K562 (cell line): ENCODE data around the gene PEX11A. TPM values are rescaled to one million over a fixed set of nuclear protein-coding genes. Genes with fewer than 3 reads are reported as not detected.

ENCODE experiments used
- ATAC-seq: fragments of 200-7000 bp; cut with Tn5 transposase; 3 replicates; pipeline ENCODE4 v1.9.1; 2020; ENCODE audit warnings: moderate library complexity
- BruUV-seq: library from RNA; stranded (reverse); fragments of 400-500 nt; replicated peaks from 2 replicates; lab custom pipeline; 2021; lab: Mats Ljungman, UMichigan
- CTCF ChIA-PET: fragments of 300-600 bp; formaldehyde crosslinking; extraction: SDS; loops from one replicate; lab custom pipeline; 2021; ENCODE audit warnings: low intra/inter-chr PET ratio; lab: Yijun Ruan, JAX
- POLR2A ChIA-PET: fragments of 300-600, 350-650 bp; sonication (Branson Sonifier 250); formaldehyde crosslinking; extraction: SDS; loops from one replicate; lab custom pipeline; 2021; ENCODE audit warnings: antibody characterized with exemption, inconsistent platforms; lab: Yijun Ruan, JAX
- DNase-seq, 4 experiments: peaks; one replicate each; pipeline versions ENCODE4 v3.0.0 to v3.0.0-alpha.2; 2011 to 2018; ENCODE audit warnings: low spot score in 3 of 4, mixed read lengths in 3 of 4; ENCODE audit errors: extremely low read depth in 1 of 4
- FAIRE-seq: peaks from 2 replicates; lab custom pipeline; 2011; peaks lifted over from hg19 to GRCh38; lab: Jason Lieb, UNC
- H2AFZ ChIP-seq: 2 replicates; pipeline ENCODE4 v1.6.0; 2011; ENCODE audit warnings: low read depth, low read length, control low read depth, inconsistent platforms
- H3K27ac ChIP-seq: fragments of 200-600 bp; 3 replicates; pipeline ENCODE4 v1.8.0; 2011; ENCODE audit warnings: low read depth, mild to moderate bottlenecking, control low read depth, inconsistent platforms, low read length, moderate library complexity, mixed read lengths; ENCODE audit errors: extremely low read depth
- H3K27me3 ChIP-seq, 2 experiments: fragments of 300-600 bp in 1 of 2; 2 replicates in 1 of 2; 3 replicates in 1 of 2; pipeline versions ENCODE4 v1.6.0 to v1.8.0; 2011; ENCODE audit warnings: inconsistent platforms in 2 of 2, low read length in 2 of 2, mild to moderate bottlenecking in 1 of 2, mixed read lengths in 1 of 2, moderate library complexity in 1 of 2; ENCODE audit not compliant: control insufficient read depth in 2 of 2, insufficient read depth in 2 of 2
- H3K36me3 ChIP-seq: fragments of 300-600 bp; 3 replicates; pipeline ENCODE4 v1.8.0; 2011; ENCODE audit warnings: mild to moderate bottlenecking, low read length, inconsistent platforms; ENCODE audit not compliant: control insufficient read depth, insufficient read depth
- H3K4me1 ChIP-seq, 2 experiments: fragments of 200-600 bp in 1 of 2; replicated peaks in 1 of 2; 2 replicates in 1 of 2; 3 replicates in 1 of 2; pipeline versions ENCODE4 v1.5.1 to v1.8.0; 2011; ENCODE audit warnings: inconsistent platforms in 2 of 2, low read length in 2 of 2, mild to moderate bottlenecking in 1 of 2, mixed read lengths in 1 of 2, moderate library complexity in 1 of 2; ENCODE audit not compliant: control insufficient read depth in 2 of 2, insufficient read depth in 2 of 2
- H3K4me2 ChIP-seq: 2 replicates; pipeline ENCODE4 v1.6.1; 2011; ENCODE audit warnings: low read length, control low read depth, inconsistent platforms, mixed read lengths; ENCODE audit not compliant: insufficient read depth
- H3K4me3 ChIP-seq: fragments of 200-600 bp; sonication (generic), shearing (Covaris generic); 2 replicates; pipeline ENCODE4 v1.5.1; 2016; ENCODE audit warnings: control low read depth, inconsistent platforms
- H3K79me2 ChIP-seq: fragments of 200-600 bp; 3 replicates; pipeline ENCODE4 v1.8.0; 2011; ENCODE audit warnings: low read length, inconsistent platforms; ENCODE audit not compliant: control insufficient read depth, insufficient read depth
- H3K9ac ChIP-seq, 2 experiments: 2 replicates each; pipeline versions ENCODE4 v1.6.0 to v1.6.1; 2011; ENCODE audit warnings: low read depth in 2 of 2, low read length in 2 of 2, control low read depth in 1 of 2, inconsistent platforms in 1 of 2, mild to moderate bottlenecking in 1 of 2, mixed read lengths in 1 of 2; ENCODE audit not compliant: insufficient read depth in 1 of 2
- H3K9me1 ChIP-seq: one replicate; pipeline ENCODE4 v1.6.0; 2011; ENCODE audit warnings: inconsistent platforms, mild to moderate bottlenecking, low read length, moderate library complexity; ENCODE audit not compliant: control insufficient read depth, insufficient read depth
- H3K9me3 ChIP-seq: replicated peaks from 2 replicates; pipeline ENCODE4 v1.5.1; 2011; ENCODE audit warnings: low read depth, low read length, inconsistent platforms; ENCODE audit not compliant: control insufficient read depth, insufficient read depth
- H4K20me1 ChIP-seq: replicated peaks from 2 replicates; pipeline ENCODE4 v1.6.1; 2011; ENCODE audit warnings: low read length, inconsistent platforms, mixed read lengths; ENCODE audit not compliant: control insufficient read depth, insufficient read depth
- ZNF354B ChIP-seq: fragments of 250-450 bp; sonication (Bioruptor Pico); IDR thresholded peaks from 2 replicates; pipeline ENCODE4 v1.4.0; 2020
- WGBS: fragments of 100-300 bp; shearing (Covaris generic); methylation state at CpG from one replicate; pipeline ENCODE4 v1.1.6; 2016; ENCODE audit warnings: low coverage, mixed read lengths; ENCODE audit not compliant: insufficient coverage; ENCODE audit errors: missing lambda C conversion rate; 5-methylcytosine and 5-hydroxymethylcytosine counted together
- in situ Hi-C: fragments of 300-500 bp; cut with MboI; formaldehyde crosslinking; loops from 4 replicates; pipeline ENCODE4 v1.15.0; 2018; ENCODE audit warnings: inconsistent platforms, mixed read lengths
- intact Hi-C: fragments of 100-400 bp; cut with micrococcal nuclease; formaldehyde crosslinking; loops from 2 replicates; pipeline ENCODE4 v1.14.2; 2022
- polyA plus RNA-seq, 8 experiments: library from polyadenylated mRNA; depleted of rRNA in 4 of 8; stranded (reverse) in 5 of 8; unstranded in 3 of 8; fragments of >200 nt; fragmentation: Nextera tagmentation in 2 of 8; fragmentation: Illumina TruSeq in 1 of 8; extraction: Ambion mirVana in 2 of 8; extraction: Trizol in 1 of 8; gene quantifications; 2 replicates each; pipeline versions ENCODE4 v1.2.1 to v1.2.3, GENCODE V29; 2011 to 2014; ENCODE audit warnings: inconsistent platforms in 1 of 8, missing spikeins in 1 of 8
- total RNA-seq, 7 experiments: library from RNA; depleted of rRNA in 6 of 7; stranded (reverse); fragments of >200 nt in 6 of 7; fragmentation: Illumina TruSeq in 2 of 7; extraction: Trizol in 2 of 7; gene quantifications; 2 replicates each; pipeline versions ENCODE4 v1.2.1 to v1.2.3, GENCODE V29; 2011 to 2021; ENCODE audit warnings: low replicate concordance in 1 of 7
- TF ChIP-seq, protein P1 (sequence below), 3 experiments: IDR thresholded peaks in 2 of 3; conservative IDR thresholded peaks in 1 of 3; 2 replicates each; pipeline ENCODE4 v1.5.1; 2011 to 2012; ENCODE audit warnings: low read length in 3 of 3, mild to moderate bottlenecking in 3 of 3, control low read depth in 2 of 3, improper control_type of control experiment in 1 of 3, inconsistent platforms in 1 of 3, low read depth in 1 of 3, mixed read lengths in 1 of 3, moderate library complexity in 1 of 3; ENCODE audit not compliant: insufficient read depth in 2 of 3

PEX11A gene
- total and polyA plus RNA-seq, 9 of the 15 experiments (the other 6 are each of a cell fraction or from before 2014, with no cell fraction given) = not detected

DNA sequence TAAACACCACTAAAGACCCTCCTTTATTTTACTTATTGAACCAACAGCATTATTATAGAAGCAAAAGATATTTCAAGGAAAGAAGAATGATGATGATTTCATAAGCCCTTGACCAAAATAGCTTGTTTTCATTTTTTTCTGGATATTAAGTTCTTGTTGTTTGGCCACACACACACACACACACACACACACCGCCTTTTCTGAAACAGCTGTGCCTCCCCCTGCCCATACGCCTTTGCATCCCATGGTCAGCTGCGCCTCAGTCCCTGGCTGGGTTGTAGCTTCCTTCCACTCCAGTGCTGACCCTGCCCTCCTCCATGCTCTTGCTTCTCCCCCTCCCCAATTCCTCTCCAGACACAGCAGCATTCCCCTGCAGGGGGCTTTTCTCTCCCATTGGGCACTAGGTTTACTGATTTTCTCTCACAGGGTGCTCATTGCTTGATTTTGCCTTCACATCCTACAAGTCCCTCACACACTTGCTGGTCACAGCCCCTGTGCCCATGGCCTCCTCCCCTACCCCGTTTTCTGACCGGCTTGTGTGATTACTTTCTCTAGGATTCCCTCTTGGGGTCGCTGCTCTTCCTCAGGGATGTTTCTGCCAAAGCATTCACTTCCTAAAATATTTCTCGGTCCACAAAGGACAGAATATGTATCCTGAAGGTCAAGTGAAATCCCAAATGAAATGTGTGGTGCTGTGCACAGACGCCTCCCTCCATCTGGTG is 42.1 kb upstream of the PEX11A start:
- WGBS = under 1% methylated on average over 8 of the region's 8 CpGs
- ChIA-PET POLR2A (interaction anchor here (1.0 kb wide), 1 partner anchor 30 kb away, joined by 4 read pairs; no protein-coding TSS in a partner anchor), CTCF (no interaction called here)
- Histone ChIP-seq H3K9ac (no peak overlapping the region), H4K20me1 (no peaks in the 10 kb centered on the region), H3K27me3 (peaks cover 11 to 56% of the 10 kb centered on the region in 2 experiments; a peak in 4 of 5 replicates), H3K4me2 (no peak overlapping the region), H3K36me3 (no peaks in the 10 kb centered on the region), H3K9me3 (no peaks in the 10 kb centered on the region), H2AFZ (no peak overlapping the region), H3K4me1 (no peaks in the 10 kb centered on the region), H3K79me2 (no peaks in the 10 kb centered on the region), H3K4me3 (no peak overlapping the region), H3K9me1 (no peaks in the 10 kb centered on the region), H3K27ac (no peak overlapping the region)
- FAIRE-seq = no peak
- no TSS peak for BruUV-seq
- TF ChIP-seq ZNF354B (CRISPR knock-in tag) = no peak
- TF ChIP-seq, protein P1, sequence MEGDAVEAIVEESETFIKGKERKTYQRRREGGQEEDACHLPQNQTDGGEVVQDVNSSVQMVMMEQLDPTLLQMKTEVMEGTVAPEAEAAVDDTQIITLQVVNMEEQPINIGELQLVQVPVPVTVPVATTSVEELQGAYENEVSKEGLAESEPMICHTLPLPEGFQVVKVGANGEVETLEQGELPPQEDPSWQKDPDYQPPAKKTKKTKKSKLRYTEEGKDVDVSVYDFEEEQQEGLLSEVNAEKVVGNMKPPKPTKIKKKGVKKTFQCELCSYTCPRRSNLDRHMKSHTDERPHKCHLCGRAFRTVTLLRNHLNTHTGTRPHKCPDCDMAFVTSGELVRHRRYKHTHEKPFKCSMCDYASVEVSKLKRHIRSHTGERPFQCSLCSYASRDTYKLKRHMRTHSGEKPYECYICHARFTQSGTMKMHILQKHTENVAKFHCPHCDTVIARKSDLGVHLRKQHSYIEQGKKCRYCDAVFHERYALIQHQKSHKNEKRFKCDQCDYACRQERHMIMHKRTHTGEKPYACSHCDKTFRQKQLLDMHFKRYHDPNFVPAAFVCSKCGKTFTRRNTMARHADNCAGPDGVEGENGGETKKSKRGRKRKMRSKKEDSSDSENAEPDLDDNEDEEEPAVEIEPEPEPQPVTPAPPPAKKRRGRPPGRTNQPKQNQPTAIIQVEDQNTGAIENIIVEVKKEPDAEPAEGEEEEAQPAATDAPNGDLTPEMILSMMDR (IDR thresholded peaks at IDR 0.05 in 2 of 3, conservative IDR thresholded peaks at IDR 0.05 in 1 of 3; ENCODE audit: insufficient read depth in 2 of 3, low read depth in 1 of 3, low read length in 3 of 3) = peak in 1 of 3 experiments; percentile 11; a peak in 1 of 6 replicates
- no peak for DNase-seq
- intact Hi-C loops = no loop called here
- ATAC-seq = no peak
- in situ Hi-C loops = loop anchor here (10.0 kb wide), 1 partner anchor 342 kb away; no protein-coding TSS in a partner anchor
